NCI-H226 (cell line): ENCODE results near the gene RREB1.
A peak's percentile ranks its signal among the peaks of the same experiment; 100 is the strongest.

Experiments used
- DNase-seq: peaks from one replicate; pipeline ENCODE4 v3.0.0-alpha.2; 2015

The RREB1 gene

GRCh38 chr6:7229376-7230326 is 121.9 kb downstream of the RREB1 start:
- DNase-seq = no peak

- DNase-seq = no peak
Measured at GRCh38 chr6:7230327-7230691, 122.5 kb downstream of the RREB1 start.

- DNase-seq = no peak
Measured at GRCh38 chr6:7230956-7231713, 123.4 kb downstream of the RREB1 start.

- DNase-seq = no peak
Measured at GRCh38 chr6:7232351-7232750, 124.6 kb downstream of the RREB1 start.

- DNase-seq = no peak
Measured at GRCh38 chr6:7234547-7234946, 126.8 kb downstream of the RREB1 start.

GRCh38 chr6:7235712-7236305 is 128.0 kb downstream of the RREB1 start:
- no peak for DNase-seq

GRCh38 chr6:7236306-7237209 is 128.8 kb downstream of the RREB1 start:
- DNase-seq = peak; percentile 16

- no peak for DNase-seq
Measured at GRCh38 chr6:7237653-7238188, 130.0 kb downstream of the RREB1 start.

- DNase-seq = no peak
Measured at GRCh38 chr6:7238526-7238899, 130.8 kb downstream of the RREB1 start.

GRCh38 chr6:7238900-7239589 is 131.3 kb downstream of the RREB1 start:
- DNase-seq = peak; percentile 40

GRCh38 chr6:7239590-7239948 is 131.8 kb downstream of the RREB1 start:
- DNase-seq = no peak

- no peak for DNase-seq
Measured at GRCh38 chr6:7240351-7240750, 132.6 kb downstream of the RREB1 start.

- DNase-seq = no peak
Measured at GRCh38 chr6:7241160-7241559, 133.4 kb downstream of the RREB1 start.

- DNase-seq = no peak
Measured at GRCh38 chr6:7241709-7242645, 134.2 kb downstream of the RREB1 start.

GRCh38 chr6:7242835-7243178 is 135.0 kb downstream of the RREB1 start:
- no peak for DNase-seq

GRCh38 chr6:7243179-7243981 is 135.6 kb downstream of the RREB1 start:
- peak; percentile 18 for DNase-seq

GRCh38 chr6:7245668-7246393 is 138.1 kb downstream of the RREB1 start:
- DNase-seq = no peak

- DNase-seq = no peak
Measured at GRCh38 chr6:7246401-7247178, 138.8 kb downstream of the RREB1 start.

GRCh38 chr6:7247179-7247456 is 139.4 kb downstream of the RREB1 start:
- no peak for DNase-seq
